PC-3 (cell line): Measurements from ENCODE around the gene NOTCH4. TPM values are rescaled to one million over a fixed set of nuclear protein-coding genes. Genes with fewer than 3 reads are reported as not detected.
"Not testable (repeated sequence)": the region's sequence is repeated elsewhere in the genome, so short reads cannot be mapped to it uniquely, and the experiment has no call there.

Experiments used
- ATAC-seq: fragments of 200-7000 bp; cut with Tn5 transposase; 2 replicates; pipeline ENCODE4 v1.9.1; 2020; ENCODE audit warnings: mild to moderate bottlenecking, moderate library complexity
- BruUV-seq: library from RNA; stranded (reverse); fragments of 400-500 nt; replicated peaks from 2 replicates; lab custom pipeline; 2021; lab: Mats Ljungman, UMichigan
- CTCF ChIA-PET: fragments of 300-600 bp; sonication (Branson Sonifier 250); formaldehyde crosslinking; loops from one replicate; lab custom pipeline; 2022; ENCODE audit warnings: antibody characterized with exemption; lab: Charles Lee
- POLR2A ChIA-PET: fragments of 300-600 bp; sonication (Branson Sonifier 250); formaldehyde crosslinking; loops from one replicate; lab custom pipeline; 2022; ENCODE audit warnings: antibody characterized with exemption; ENCODE audit not compliant: unreplicated experiment; lab: Charles Lee
- DNase-seq: peaks from one replicate; pipeline ENCODE4 v3.0.0-alpha.2; 2015
- H2AFZ ChIP-seq: fragments of 300-600 bp; sonication (generic); 2 replicates; pipeline ENCODE4 v1.6.0; 2016; ENCODE audit warnings: antibody characterized with exemption, low read length
- H3F3A ChIP-seq: fragments of 300-600 bp; sonication (generic); one replicate; pipeline ENCODE4 v1.6.0; 2017; ENCODE audit warnings: antibody characterized with exemption, low read length, control low read depth, mild to moderate bottlenecking; ENCODE audit not compliant: unreplicated experiment
- H3K27ac ChIP-seq: fragments of 300-600 bp; sonication (generic); 2 replicates; pipeline ENCODE4 v1.5.1; 2016; ENCODE audit warnings: mild to moderate bottlenecking, low read length
- H3K27me3 ChIP-seq: fragments of 300-600 bp; sonication (generic); 2 replicates; pipeline ENCODE4 v1.6.1; 2016; ENCODE audit warnings: low read length, mixed read lengths
- H3K36me3 ChIP-seq: fragments of 300-600 bp; sonication (generic); 2 replicates; pipeline ENCODE4 v1.6.1; 2016; ENCODE audit warnings: low read depth, mixed run types, low read length, mixed read lengths
- H3K4me1 ChIP-seq: fragments of 300-600 bp; sonication (generic); 2 replicates; pipeline ENCODE4 v1.5.1; 2016; ENCODE audit warnings: low read length; ENCODE audit not compliant: insufficient read depth
- H3K4me2 ChIP-seq: fragments of 300-600 bp; sonication (generic); 2 replicates; pipeline ENCODE4 v1.6.0; 2016; ENCODE audit warnings: low read length
- H3K4me3 ChIP-seq: fragments of 300-600 bp; sonication (generic); 2 replicates; pipeline ENCODE4 v1.5.1; 2016; ENCODE audit warnings: mild to moderate bottlenecking, low read length, mixed read lengths
- H3K79me2 ChIP-seq: fragments of 300-600 bp; sonication (generic); 2 replicates; pipeline ENCODE4 v1.6.1; 2017; ENCODE audit warnings: low read length, mixed read lengths
- H3K9ac ChIP-seq: fragments of 300-600 bp; sonication (generic); 2 replicates; pipeline ENCODE4 v1.6.0; 2016; ENCODE audit warnings: mild to moderate bottlenecking, low read length
- H3K9me2 ChIP-seq: fragments of 300-600 bp; sonication (generic); replicated peaks from 2 replicates; pipeline ENCODE4 v1.6.1; 2016; ENCODE audit warnings: mixed run types, low read length, mixed read lengths
- H3K9me3 ChIP-seq: fragments of 300-600 bp; sonication (generic); 2 replicates; pipeline ENCODE4 v1.6.1; 2016; ENCODE audit warnings: low read length, mixed read lengths
- H4K20me1 ChIP-seq: fragments of 300-600 bp; sonication (generic); 2 replicates; pipeline ENCODE4 v1.6.1; 2016; ENCODE audit warnings: low read length, mixed read lengths
- EZH2 ChIP-seq: fragments of 300-600 bp; sonication (generic); IDR thresholded peaks from one replicate; pipeline ENCODE4 v1.6.1; 2017; ENCODE audit warnings: antibody characterized with exemption, mild to moderate bottlenecking, low read length; ENCODE audit not compliant: unreplicated experiment
- EZH2phosphoT487 ChIP-seq: fragments of 300-600 bp; sonication (generic); IDR thresholded peaks from 2 replicates; pipeline ENCODE4 v1.6.1; 2018; ENCODE audit warnings: mild to moderate bottlenecking, antibody characterized with exemption, low read length, borderline replicate concordance
- intact Hi-C: fragments of 100-400 bp; cut with micrococcal nuclease; formaldehyde crosslinking; loops from 2 replicates; pipeline ENCODE4 v1.9.0; 2023
- total RNA-seq: library from RNA; depleted of rRNA; stranded (reverse); fragments of >200 nt; gene quantifications from 2 replicates; pipeline ENCODE4 v1.2.3, GENCODE V29; 2014
- TF ChIP-seq, protein P1 (sequence below): fragments of 300-600 bp; sonication (generic); conservative IDR thresholded peaks from 2 replicates; pipeline ENCODE4 v1.5.1; 2017; ENCODE audit warnings: antibody characterized with exemption, low read depth, mild to moderate bottlenecking, low read length

NOTCH4 gene
- total RNA-seq, 1 experiment from 2014 or later = 1.7 TPM

DNA sequence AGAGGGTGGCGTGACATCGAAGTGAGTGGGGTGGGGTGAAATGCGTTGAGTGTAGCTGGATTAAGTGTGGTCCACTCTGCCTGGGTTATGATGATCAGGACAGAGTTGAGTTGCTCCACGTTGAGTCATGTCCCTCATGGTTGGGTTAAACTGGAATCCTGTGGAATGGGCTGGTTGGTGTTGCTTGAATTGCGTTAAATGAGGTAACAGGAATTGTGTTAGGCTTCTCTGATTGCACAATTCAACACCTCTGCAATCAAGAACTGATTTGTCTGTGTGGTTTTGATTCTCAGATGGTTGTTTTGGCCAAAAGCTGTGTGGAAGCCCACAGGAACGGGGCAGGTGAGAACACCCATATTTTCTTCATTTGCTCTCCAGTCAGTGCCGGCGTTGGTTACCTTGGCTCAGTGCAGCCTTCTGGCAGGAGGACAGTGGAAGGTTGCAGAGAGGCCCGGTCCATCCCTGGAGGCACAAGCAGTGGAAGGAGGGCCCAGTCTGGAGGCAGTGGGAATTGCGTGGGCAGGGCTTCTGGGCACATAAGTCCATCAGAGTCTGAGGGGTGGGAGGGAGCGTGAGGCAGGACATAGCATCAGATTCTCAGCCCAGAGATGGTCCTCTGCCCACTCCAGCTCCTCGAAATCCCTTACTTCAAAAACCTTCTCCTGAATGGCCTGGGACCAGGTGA is 11.6 kb downstream of the NOTCH4 start:
- Histone ChIP-seq H3K4me2 (no peak overlapping the region), H3K27ac (no peak overlapping the region), H3K36me3 (no peaks in the 10 kb centered on the region), H3K9me3 (no peaks in the 10 kb centered on the region), H3K9me2 (no peaks in the 10 kb centered on the region), H3K9ac (no peak overlapping the region), H3K4me1 (no peaks in the 10 kb centered on the region), H3K27me3 (0 out of 2 replicates have a peak, but pooled peaks cover 6% of the 10 kb centered on the region), H3K4me3 (no peak overlapping the region), H3K79me2 (no peaks in the 10 kb centered on the region), H2AFZ (no peak overlapping the region), H4K20me1 (no peaks in the 10 kb centered on the region), H3F3A (no peaks in the 10 kb centered on the region)
- ChIA-PET CTCF (no interaction called here), POLR2A (interaction anchor here (0.8 kb wide), 1 partner anchor 71 kb away, joined by 4 read pairs; no protein-coding TSS in a partner anchor)
- no TSS peak for BruUV-seq
- DNase-seq (no peak), ATAC-seq (no peak)
- TF ChIP-seq EZH2 (no peak), EZH2phosphoT487 (no peak)
- TF ChIP-seq, protein P1, sequence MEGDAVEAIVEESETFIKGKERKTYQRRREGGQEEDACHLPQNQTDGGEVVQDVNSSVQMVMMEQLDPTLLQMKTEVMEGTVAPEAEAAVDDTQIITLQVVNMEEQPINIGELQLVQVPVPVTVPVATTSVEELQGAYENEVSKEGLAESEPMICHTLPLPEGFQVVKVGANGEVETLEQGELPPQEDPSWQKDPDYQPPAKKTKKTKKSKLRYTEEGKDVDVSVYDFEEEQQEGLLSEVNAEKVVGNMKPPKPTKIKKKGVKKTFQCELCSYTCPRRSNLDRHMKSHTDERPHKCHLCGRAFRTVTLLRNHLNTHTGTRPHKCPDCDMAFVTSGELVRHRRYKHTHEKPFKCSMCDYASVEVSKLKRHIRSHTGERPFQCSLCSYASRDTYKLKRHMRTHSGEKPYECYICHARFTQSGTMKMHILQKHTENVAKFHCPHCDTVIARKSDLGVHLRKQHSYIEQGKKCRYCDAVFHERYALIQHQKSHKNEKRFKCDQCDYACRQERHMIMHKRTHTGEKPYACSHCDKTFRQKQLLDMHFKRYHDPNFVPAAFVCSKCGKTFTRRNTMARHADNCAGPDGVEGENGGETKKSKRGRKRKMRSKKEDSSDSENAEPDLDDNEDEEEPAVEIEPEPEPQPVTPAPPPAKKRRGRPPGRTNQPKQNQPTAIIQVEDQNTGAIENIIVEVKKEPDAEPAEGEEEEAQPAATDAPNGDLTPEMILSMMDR = no peak
- intact Hi-C loops = no loop called here

GRCh38 chr6:32211432-32211831 is 12.4 kb downstream of the NOTCH4 start:
- H2AFZ ChIP-seq, H3K27ac ChIP-seq, H3K9me3 ChIP-seq, H3K27me3 ChIP-seq, ATAC-seq, H3K4me2 ChIP-seq, DNase-seq, H3K9ac ChIP-seq, H3K9me2 ChIP-seq, H3K4me3 ChIP-seq, H3K36me3 ChIP-seq, intact Hi-C loops, H3F3A ChIP-seq, H3K79me2 ChIP-seq, H4K20me1 ChIP-seq, CTCF ChIA-PET, BruUV-seq, H3K4me1 ChIP-seq: not testable (repeated sequence)
- POLR2A ChIA-PET = interaction anchor here (0.8 kb wide), 1 partner anchor 70 kb away, joined by 4 read pairs; no protein-coding TSS in a partner anchor

DNA sequence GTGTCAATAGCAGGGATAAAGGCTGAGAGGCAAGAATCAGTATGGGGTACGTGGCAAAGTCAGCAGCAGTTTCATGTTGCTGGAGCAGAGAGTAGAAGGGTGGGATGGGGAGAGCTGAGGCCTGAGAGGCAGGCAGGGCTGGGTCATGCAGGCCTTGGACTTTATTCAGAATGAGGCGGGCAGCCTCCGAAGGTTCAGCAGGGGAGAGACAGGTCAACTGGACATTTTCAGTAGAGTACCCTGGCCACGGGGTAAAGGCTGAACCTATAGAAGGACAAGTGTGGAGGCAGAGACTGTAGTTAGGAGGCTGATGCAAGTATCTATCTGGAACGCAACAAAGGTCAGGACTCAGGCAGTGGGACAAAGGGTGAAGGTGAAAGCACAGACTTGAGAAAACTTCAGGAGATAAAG is 13.7 kb downstream of the NOTCH4 start:
- Histone ChIP-seq H3K36me3 (no peaks in the 10 kb centered on the region), H3K9me2 (no peaks in the 10 kb centered on the region), H4K20me1 (no peaks in the 10 kb centered on the region), H3K79me2 (no peaks in the 10 kb centered on the region), H3K27ac (no peak overlapping the region), H3K4me2 (no peak overlapping the region), H2AFZ (no peak overlapping the region), H3K4me1 (no peaks in the 10 kb centered on the region), H3K4me3 (no peak overlapping the region), H3K9me3 (no peaks in the 10 kb centered on the region), H3F3A (no peaks in the 10 kb centered on the region), H3K27me3 (no peaks in the 10 kb centered on the region), H3K9ac (no peak overlapping the region)
- TF ChIP-seq EZH2phosphoT487 = no peak
- TF ChIP-seq, protein P1 = no peak
- no peak for TF ChIP-seq EZH2
- ChIA-PET POLR2A (no interaction called here), CTCF (no interaction called here)
- ATAC-seq (no peak), DNase-seq (no peak)
- BruUV-seq = no TSS peak
- intact Hi-C loops = no loop called here
